HepG2 (cell line): ENCODE measurements around the gene EML2. TPM values are rescaled to one million over a fixed set of nuclear protein-coding genes. Genes with fewer than 3 reads are reported as not detected.

Experiments
- ATF6 ChIP-seq: sonication (generic); formaldehyde crosslinking; conservative IDR thresholded peaks from 2 replicates; pipeline ENCODE4 v1.4.0; 2020; ENCODE audit warnings: missing genetic modification reagents
- CSRNP1 ChIP-seq: sonication (generic); formaldehyde crosslinking; IDR thresholded peaks from 2 replicates; pipeline ENCODE4 v1.8.1; 2023; ENCODE audit warnings: mild to moderate bottlenecking, missing genetic modification reagents
- ELF1 ChIP-seq: sonication (generic); formaldehyde crosslinking; IDR thresholded peaks from 2 replicates; pipeline ENCODE4 v1.4.0; 2020; ENCODE audit warnings: missing genetic modification reagents
- FUBP1 ChIP-seq: sonication (generic); formaldehyde crosslinking; IDR thresholded peaks from 2 replicates; pipeline ENCODE4 v1.5.1; 2020; ENCODE audit warnings: missing genetic modification reagents, mild to moderate bottlenecking, borderline replicate concordance
- GFI1 ChIP-seq: sonication (generic); formaldehyde crosslinking; IDR thresholded peaks from 2 replicates; pipeline ENCODE4 v1.5.0; 2020; ENCODE audit warnings: missing genetic modification reagents, mild to moderate bottlenecking, borderline replicate concordance
- MAZ ChIP-seq, 2 experiments: sonication (generic) in 1 of 2; formaldehyde crosslinking in 1 of 2; IDR thresholded peaks; 2 replicates each; pipeline versions ENCODE4 v1.5.0 to v1.6.1; 2012 to 2020; ENCODE audit warnings: low read depth in 2 of 2, mild to moderate bottlenecking in 2 of 2, borderline replicate concordance in 1 of 2, improper control_type of control experiment in 1 of 2, low read length in 1 of 2, missing genetic modification reagents in 1 of 2, moderate library complexity in 1 of 2
- NFYC ChIP-seq: IDR thresholded peaks from 2 replicates; pipeline ENCODE4 v1.6.1; 2016; ENCODE audit warnings: missing genetic modification reagents, missing compliant biosample characterization
- NR0B2 ChIP-seq: sonication (generic); formaldehyde crosslinking; IDR thresholded peaks from 2 replicates; pipeline ENCODE4 v1.4.0; 2020; ENCODE audit warnings: mild to moderate bottlenecking, missing genetic modification reagents
- RARA ChIP-seq: IDR thresholded peaks from 2 replicates; pipeline ENCODE4 v1.6.1; 2016; ENCODE audit warnings: missing genetic modification reagents, missing compliant biosample characterization
- RBFOX2 ChIP-seq: fragments of 200-400 bp; formaldehyde crosslinking; IDR thresholded peaks from 2 replicates; pipeline ENCODE4 v1.6.1; 2017; ENCODE audit warnings: low read depth, mild to moderate bottlenecking, low read length
- RBM22 ChIP-seq: fragments of 200-400 bp; formaldehyde crosslinking; optimal IDR thresholded peaks from 2 replicates; pipeline ENCODE3; 2017; ENCODE audit warnings: mild to moderate bottlenecking, low read length, moderate library complexity
- RXRA ChIP-seq: sonication (generic); formaldehyde crosslinking; IDR thresholded peaks from 2 replicates; pipeline ENCODE4 v1.5.1; 2020; ENCODE audit warnings: missing genetic modification reagents
- SAFB2 ChIP-seq: sonication (generic); formaldehyde crosslinking; IDR thresholded peaks from 2 replicates; pipeline ENCODE4 v1.5.1; 2020; ENCODE audit warnings: missing genetic modification reagents, low read depth, mild to moderate bottlenecking, borderline replicate concordance
- TBX2 ChIP-seq: sonication (generic); formaldehyde crosslinking; IDR thresholded peaks from 2 replicates; pipeline ENCODE4 v1.5.0; 2020; ENCODE audit warnings: missing genetic modification reagents, mild to moderate bottlenecking, borderline replicate concordance
- ZBTB33 ChIP-seq: sonication (generic); formaldehyde crosslinking; IDR thresholded peaks from 2 replicates; pipeline ENCODE4 v1.4.0; 2020; ENCODE audit warnings: missing genetic modification reagents
- ZMAT3 ChIP-seq: sonication (generic); formaldehyde crosslinking; conservative IDR thresholded peaks from 2 replicates; pipeline ENCODE4 v1.7.0; 2021; ENCODE audit warnings: missing genetic modification reagents
- ZNF205 ChIP-seq: IDR thresholded peaks from 2 replicates; pipeline ENCODE4 v1.6.1; 2018; ENCODE audit warnings: missing biosample characterization, missing genetic modification reagents
- ZNF230 ChIP-seq: sonication (generic); formaldehyde crosslinking; IDR thresholded peaks from 2 replicates; pipeline ENCODE4 v1.4.0; 2020; ENCODE audit warnings: mild to moderate bottlenecking, missing genetic modification reagents
- ZNF335 ChIP-seq: sonication (generic); formaldehyde crosslinking; IDR thresholded peaks from 2 replicates; pipeline ENCODE4 v1.4.0; 2020; ENCODE audit warnings: missing genetic modification reagents
- ZNF703 ChIP-seq: sonication (generic); formaldehyde crosslinking; IDR thresholded peaks from 2 replicates; pipeline ENCODE4 v1.5.1; 2020; ENCODE audit warnings: missing genetic modification reagents, mild to moderate bottlenecking, moderate library complexity, borderline replicate concordance
- ZNF776 ChIP-seq: sonication (generic); formaldehyde crosslinking; IDR thresholded peaks from 2 replicates; pipeline ENCODE4 v1.4.0; 2020; ENCODE audit warnings: mild to moderate bottlenecking, missing genetic modification reagents
- polyA plus RNA-seq, 8 experiments: library from polyadenylated mRNA; depleted of rRNA in 3 of 8; stranded (reverse) in 7 of 8; unstranded in 1 of 8; fragments of >200 nt; fragmentation: Illumina TruSeq in 4 of 8; extraction: Trizol in 4 of 8; gene quantifications; 2 replicates each; pipeline versions ENCODE4 v1.2.1 to v1.2.3, GENCODE V29; 2011 to 2016; ENCODE audit warnings: low read depth in 4 of 8, missing spikeins in 1 of 8, mixed read lengths in 1 of 8; ENCODE audit not compliant: insufficient read depth in 1 of 8
- total RNA-seq, 5 experiments: library from RNA; depleted of rRNA; stranded (reverse); fragments of >200 nt; fragmentation: Illumina TruSeq; extraction: Trizol; gene quantifications; 2 replicates each; pipeline ENCODE4 v1.2.3, GENCODE V29; 2016; ENCODE audit warnings: low read depth in 1 of 5

Gene EML2
- total and polyA plus RNA-seq, 2 of the 13 experiments (the other 11 are each of a cell fraction or from before 2014, with no cell fraction given) = 7.3 to 12.9 TPM

DNA sequence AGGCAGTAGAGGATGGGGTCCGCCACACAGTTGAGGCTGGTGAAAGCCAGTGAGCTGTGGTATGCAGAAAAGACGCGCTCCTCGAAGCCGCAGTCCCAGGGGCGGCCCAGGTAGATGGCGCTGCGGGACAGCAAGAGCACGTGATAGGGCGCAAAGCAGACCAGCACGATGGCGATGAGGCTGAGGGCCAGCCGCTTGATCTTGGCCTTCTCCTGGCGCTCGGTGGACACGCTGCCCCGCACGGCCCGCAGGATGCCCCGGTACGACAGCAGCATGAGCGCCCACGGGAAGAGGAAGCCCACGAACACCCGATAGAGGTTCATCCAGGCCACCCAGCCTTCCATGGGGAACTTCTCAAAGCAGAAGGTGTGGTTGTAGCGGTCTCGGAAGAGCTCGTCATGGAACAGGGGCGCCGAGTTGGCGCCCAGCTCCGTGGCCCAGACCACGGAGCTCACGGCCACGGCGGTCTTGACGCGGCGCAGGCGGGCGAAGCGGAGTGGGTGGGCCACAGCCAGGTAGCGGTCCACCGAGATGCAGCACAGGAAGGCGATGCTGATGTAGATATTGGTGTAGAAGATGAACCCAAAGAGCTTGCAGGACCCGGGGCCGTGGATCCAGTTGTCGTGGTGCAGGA is 48.1 kb downstream of the EML2 start (continued):
- no peak for TF ChIP-seq GFI1 (CRISPR knock-in tag)
- TF ChIP-seq MAZ (IDR thresholded peaks at IDR 0.05; ENCODE audit: borderline replicate concordance, low read depth, low read length) = no peak
- peak; percentile 83 for TF ChIP-seq MAZ (CRISPR knock-in tag; IDR thresholded peaks at IDR 0.05; ENCODE audit: low read depth)
- 0 out of 2 replicates have a peak, but pooled peaks have one; percentile 61 for TF ChIP-seq ZMAT3
- 0 out of 2 replicates have a peak, but pooled peaks have one; percentile 43 for TF ChIP-seq ZNF776 (CRISPR knock-in tag)
- no peak for TF ChIP-seq ZNF703 (CRISPR knock-in tag)
- no peak for TF ChIP-seq RBM22
- peak; percentile 71; the same call in 1 of the 2 replicates for TF ChIP-seq CSRNP1 (CRISPR knock-in tag)
- no peak for TF ChIP-seq SAFB2 (CRISPR knock-in tag)
- 0 out of 2 replicates have a peak, but pooled peaks have one; percentile 61 for TF ChIP-seq ATF6 (CRISPR knock-in tag)
- TF ChIP-seq TBX2 (CRISPR knock-in tag) = peak; percentile 66; the same call in 1 of the 2 replicates
- TF ChIP-seq ZNF335 (CRISPR knock-in tag) = 0 out of 2 replicates have a peak, but pooled peaks have one; percentile 55
- no peak for TF ChIP-seq NR0B2 (CRISPR knock-in tag)
- peak; percentile 81; the same call in 1 of the 2 replicates for TF ChIP-seq ZNF230 (CRISPR knock-in tag)
- peak; percentile 95 for TF ChIP-seq ZNF205 (CRISPR knock-in tag)
- TF ChIP-seq RARA = peak; percentile 55
- no peak for TF ChIP-seq RBFOX2
- TF ChIP-seq RXRA (CRISPR knock-in tag) = peak; percentile 80
- 0 out of 2 replicates have a peak, but pooled peaks have one; percentile 54 for TF ChIP-seq FUBP1 (CRISPR knock-in tag)
- TF ChIP-seq ELF1 (CRISPR knock-in tag) = 0 out of 2 replicates have a peak, but pooled peaks have one; percentile 35
- TF ChIP-seq ZBTB33 (CRISPR knock-in tag) = peak; percentile 76
- TF ChIP-seq NFYC (CRISPR knock-in tag) = peak; percentile 52; the same call in 1 of the 2 replicates
